ENCODE data around the gene ITIH2. TPM values are rescaled to one million over a fixed set of nuclear protein-coding genes. Genes with fewer than 3 reads are reported as not detected.
"Not testable (repeated sequence)": the region's sequence is repeated elsewhere in the genome, so short reads cannot be mapped to it uniquely, and the experiment has no call there.

Gene ITIH2, protein sequence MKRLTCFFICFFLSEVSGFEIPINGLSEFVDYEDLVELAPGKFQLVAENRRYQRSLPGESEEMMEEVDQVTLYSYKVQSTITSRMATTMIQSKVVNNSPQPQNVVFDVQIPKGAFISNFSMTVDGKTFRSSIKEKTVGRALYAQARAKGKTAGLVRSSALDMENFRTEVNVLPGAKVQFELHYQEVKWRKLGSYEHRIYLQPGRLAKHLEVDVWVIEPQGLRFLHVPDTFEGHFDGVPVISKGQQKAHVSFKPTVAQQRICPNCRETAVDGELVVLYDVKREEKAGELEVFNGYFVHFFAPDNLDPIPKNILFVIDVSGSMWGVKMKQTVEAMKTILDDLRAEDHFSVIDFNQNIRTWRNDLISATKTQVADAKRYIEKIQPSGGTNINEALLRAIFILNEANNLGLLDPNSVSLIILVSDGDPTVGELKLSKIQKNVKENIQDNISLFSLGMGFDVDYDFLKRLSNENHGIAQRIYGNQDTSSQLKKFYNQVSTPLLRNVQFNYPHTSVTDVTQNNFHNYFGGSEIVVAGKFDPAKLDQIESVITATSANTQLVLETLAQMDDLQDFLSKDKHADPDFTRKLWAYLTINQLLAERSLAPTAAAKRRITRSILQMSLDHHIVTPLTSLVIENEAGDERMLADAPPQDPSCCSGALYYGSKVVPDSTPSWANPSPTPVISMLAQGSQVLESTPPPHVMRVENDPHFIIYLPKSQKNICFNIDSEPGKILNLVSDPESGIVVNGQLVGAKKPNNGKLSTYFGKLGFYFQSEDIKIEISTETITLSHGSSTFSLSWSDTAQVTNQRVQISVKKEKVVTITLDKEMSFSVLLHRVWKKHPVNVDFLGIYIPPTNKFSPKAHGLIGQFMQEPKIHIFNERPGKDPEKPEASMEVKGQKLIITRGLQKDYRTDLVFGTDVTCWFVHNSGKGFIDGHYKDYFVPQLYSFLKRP
- not detected for total RNA-seq

DNA sequence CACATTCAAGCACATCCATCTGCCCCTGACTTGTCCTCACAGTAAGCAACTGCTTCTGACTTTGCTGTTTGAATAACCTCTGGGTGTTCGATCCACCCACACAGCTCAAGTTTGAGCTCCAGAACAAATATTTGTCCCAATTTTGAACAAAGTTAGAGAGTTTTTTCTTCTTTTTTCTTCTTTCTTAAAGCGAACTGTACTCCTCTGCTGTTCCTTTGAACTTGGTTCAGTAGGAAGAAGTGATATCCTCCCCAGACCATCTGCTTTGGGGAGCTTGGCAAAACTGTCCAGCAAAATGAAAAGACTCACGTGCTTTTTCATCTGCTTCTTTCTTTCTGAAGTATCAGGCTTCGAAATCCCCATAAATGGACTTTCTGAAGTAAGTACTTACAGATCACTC, at the start of gene ITIH2:
TSS of gene ITIH2 (plus strand) at position 177 of the 400 bp plus-strand sequence. CDS start at position 296, 119 bp downstream.
- no peak for ATAC-seq
- CTCF ChIA-PET = interaction anchor here (1.3 to 1.5 kb wide), 2 partner anchors 178 kb away, joined by 3 read pairs; no protein-coding TSS in a partner anchor

DNA sequence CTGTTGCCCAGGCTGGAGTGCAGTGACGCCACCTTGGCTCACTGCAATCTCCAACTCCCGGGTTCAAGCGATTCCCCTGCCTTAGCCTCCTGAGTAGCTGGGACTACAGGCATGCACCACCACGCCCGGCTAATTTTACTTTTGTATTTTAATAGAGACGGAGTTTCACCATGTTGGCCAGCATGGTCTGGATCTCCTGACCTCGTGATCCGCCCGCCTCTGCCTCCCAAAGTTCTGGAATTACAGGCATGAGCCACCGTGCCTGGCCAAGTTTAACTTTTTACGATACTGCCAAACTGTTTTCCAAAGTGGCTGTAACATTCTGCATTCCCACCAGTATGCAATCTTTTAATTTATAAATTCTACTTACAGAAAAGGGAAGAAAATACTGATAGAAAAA, 46.0 kb upstream of the ITIH2 start:
- H3K36me3 Mint-ChIP-seq (ENCODE audit: low read depth); DNase-seq; POLR2A ChIA-PET; H3K9me3 Mint-ChIP-seq; H3K4me1 Mint-ChIP-seq (ENCODE audit: low read depth); ATAC-seq; intact Hi-C loops (cut with micrococcal nuclease); H3K27me3 Mint-ChIP-seq; H3K4me3 Mint-ChIP-seq; H3K27ac Mint-ChIP-seq: not testable (repeated sequence)
- CTCF ChIA-PET = interaction anchor here (0.9 kb wide), 1 partner anchor 131 kb away, joined by 3 read pairs; no protein-coding TSS in a partner anchor

More for the DNA sequence above, at the start of gene ITIH2:
- H3K4me1 Mint-ChIP-seq (ENCODE audit: low read depth) = no peaks in the 10 kb centered on the region
- intact Hi-C loops (cut with micrococcal nuclease) = no loop called here
- peaks cover 25% of the 10 kb centered on the region for H3K27me3 Mint-ChIP-seq
- H3K36me3 Mint-ChIP-seq (ENCODE audit: low read depth) = no peaks in the 10 kb centered on the region
- TF ChIP-seq, protein P1, sequence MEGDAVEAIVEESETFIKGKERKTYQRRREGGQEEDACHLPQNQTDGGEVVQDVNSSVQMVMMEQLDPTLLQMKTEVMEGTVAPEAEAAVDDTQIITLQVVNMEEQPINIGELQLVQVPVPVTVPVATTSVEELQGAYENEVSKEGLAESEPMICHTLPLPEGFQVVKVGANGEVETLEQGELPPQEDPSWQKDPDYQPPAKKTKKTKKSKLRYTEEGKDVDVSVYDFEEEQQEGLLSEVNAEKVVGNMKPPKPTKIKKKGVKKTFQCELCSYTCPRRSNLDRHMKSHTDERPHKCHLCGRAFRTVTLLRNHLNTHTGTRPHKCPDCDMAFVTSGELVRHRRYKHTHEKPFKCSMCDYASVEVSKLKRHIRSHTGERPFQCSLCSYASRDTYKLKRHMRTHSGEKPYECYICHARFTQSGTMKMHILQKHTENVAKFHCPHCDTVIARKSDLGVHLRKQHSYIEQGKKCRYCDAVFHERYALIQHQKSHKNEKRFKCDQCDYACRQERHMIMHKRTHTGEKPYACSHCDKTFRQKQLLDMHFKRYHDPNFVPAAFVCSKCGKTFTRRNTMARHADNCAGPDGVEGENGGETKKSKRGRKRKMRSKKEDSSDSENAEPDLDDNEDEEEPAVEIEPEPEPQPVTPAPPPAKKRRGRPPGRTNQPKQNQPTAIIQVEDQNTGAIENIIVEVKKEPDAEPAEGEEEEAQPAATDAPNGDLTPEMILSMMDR (IDR thresholded peaks at IDR 0.05) = no peak
- H3K9me3 Mint-ChIP-seq = no peaks in the 10 kb centered on the region
- POLR2A ChIA-PET = no interaction called here
- H3K27ac Mint-ChIP-seq = no peak within 1 kb of the TSS
- DNase-seq = no peak
- no peak within 1 kb of the TSS for H3K4me3 Mint-ChIP-seq

DNA sequence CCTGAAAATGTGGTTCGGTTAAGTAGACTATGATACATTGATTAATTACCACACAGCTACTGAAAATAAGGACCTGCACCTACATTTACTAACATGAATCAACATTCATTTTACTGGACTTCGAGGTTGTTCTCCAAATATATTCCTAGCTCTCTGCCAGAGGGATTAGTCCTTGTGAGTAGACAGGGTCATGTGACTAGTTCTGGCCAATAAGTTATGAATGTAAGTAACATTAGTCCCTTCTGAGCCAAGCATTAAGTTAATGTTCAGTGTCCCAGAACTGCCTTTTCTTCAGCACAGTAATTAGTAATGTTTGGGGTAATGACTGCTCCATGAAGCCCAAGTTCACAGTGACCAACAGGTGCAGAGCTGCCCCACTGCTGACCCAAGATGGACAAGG, 45.6 kb upstream of the ITIH2 start:
- intact Hi-C loops (cut with micrococcal nuclease) = no loop called here
- no peak overlapping the region for H3K27ac Mint-ChIP-seq
- CTCF ChIA-PET = interaction anchor here (0.9 kb wide), 1 partner anchor 132 kb away, joined by 3 read pairs; no protein-coding TSS in a partner anchor
- H3K27me3 Mint-ChIP-seq = peaks cover 12% of the 10 kb centered on the region
- TF ChIP-seq, protein P1 (IDR thresholded peaks at IDR 0.05) = no peak
- no peak overlapping the region for H3K4me3 Mint-ChIP-seq
- DNase-seq (no peak), ATAC-seq (no peak)
- no peaks in the 10 kb centered on the region for H3K9me3 Mint-ChIP-seq
- H3K36me3 Mint-ChIP-seq (ENCODE audit: low read depth) = no peaks in the 10 kb centered on the region
- no peaks in the 10 kb centered on the region for H3K4me1 Mint-ChIP-seq (ENCODE audit: low read depth)
- POLR2A ChIA-PET = no interaction called here

DNA sequence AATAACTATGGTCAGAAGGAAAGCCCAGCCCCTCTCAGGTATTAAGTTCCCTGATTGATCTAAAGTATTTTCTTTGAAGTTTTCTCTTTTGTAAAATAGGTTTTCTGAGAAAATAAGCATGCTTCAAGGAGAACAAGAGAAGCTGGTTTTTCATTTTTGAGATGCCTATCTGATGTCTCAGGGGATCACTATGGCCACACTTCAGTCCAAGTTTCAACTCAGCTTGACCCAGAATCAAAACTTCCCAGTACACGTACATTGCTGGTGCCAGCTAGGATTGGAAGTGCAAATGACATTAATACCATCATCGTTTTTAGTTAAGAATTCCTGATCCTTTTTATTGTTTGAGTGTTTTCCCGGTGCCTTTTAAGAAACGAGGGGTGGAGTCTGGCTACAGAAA, 43.6 kb upstream of the ITIH2 start:
- intact Hi-C loops (cut with micrococcal nuclease) = no loop called here
- Mint-ChIP-seq H3K9me3 (no peaks in the 10 kb centered on the region), H3K36me3 (ENCODE audit: low read depth) (no peaks in the 10 kb centered on the region), H3K27ac (no peak overlapping the region), H3K27me3 (peaks cover 16% of the 10 kb centered on the region), H3K4me3 (no peak overlapping the region), H3K4me1 (ENCODE audit: low read depth) (no peaks in the 10 kb centered on the region)
- TF ChIP-seq, protein P1 (IDR thresholded peaks at IDR 0.05) = no peak
- POLR2A ChIA-PET = no interaction called here
- ATAC-seq (no peak), DNase-seq (no peak)
- CTCF ChIA-PET = no interaction called here

DNA sequence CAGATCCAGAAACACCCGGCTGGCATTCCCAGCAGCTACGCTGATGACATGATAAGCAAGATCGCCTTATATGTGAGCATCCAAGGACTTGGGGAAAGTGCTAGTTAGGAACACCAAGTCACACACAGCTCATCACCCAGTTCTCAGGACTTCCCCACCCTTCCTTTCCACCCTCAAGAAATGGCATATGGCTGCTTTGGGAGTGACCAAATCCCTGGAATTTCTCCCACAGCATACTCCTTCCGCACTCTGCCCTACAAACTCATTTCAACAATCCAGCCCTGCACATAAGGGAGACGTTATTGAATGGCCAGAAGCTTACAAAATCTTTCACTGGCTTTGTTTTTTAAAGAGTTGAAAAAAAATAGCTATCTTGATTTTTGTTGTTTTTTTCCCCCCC, 40.6 kb upstream of the ITIH2 start:
- TF ChIP-seq, protein P1 (IDR thresholded peaks at IDR 0.05) = no peak
- H3K4me1 Mint-ChIP-seq (ENCODE audit: low read depth) = peaks cover 7% of the 10 kb centered on the region
- CTCF ChIA-PET = interaction anchor here (0.9 to 2.7 kb wide), 2 partner anchors 24 to 137 kb away, joined by 5 to 10 read pairs; no protein-coding TSS in a partner anchor
- no peak for DNase-seq
- H3K27ac Mint-ChIP-seq = no peak overlapping the region
- intact Hi-C loops (cut with micrococcal nuclease) = no loop called here
- H3K27me3 Mint-ChIP-seq = peaks cover 30% of the 10 kb centered on the region
- H3K4me3 Mint-ChIP-seq = no peak overlapping the region
- no peaks in the 10 kb centered on the region for H3K9me3 Mint-ChIP-seq
- POLR2A ChIA-PET = no interaction called here
- H3K36me3 Mint-ChIP-seq (ENCODE audit: low read depth) = no peaks in the 10 kb centered on the region
- ATAC-seq = no peak

Data from activated CD8-positive, alpha-beta T cell treated with anti-CD3 and anti-CD28 coated beads for 36 hours (primary cell).